ENCODE results near the gene SLC6A5.

The SLC6A5 gene

DNA sequence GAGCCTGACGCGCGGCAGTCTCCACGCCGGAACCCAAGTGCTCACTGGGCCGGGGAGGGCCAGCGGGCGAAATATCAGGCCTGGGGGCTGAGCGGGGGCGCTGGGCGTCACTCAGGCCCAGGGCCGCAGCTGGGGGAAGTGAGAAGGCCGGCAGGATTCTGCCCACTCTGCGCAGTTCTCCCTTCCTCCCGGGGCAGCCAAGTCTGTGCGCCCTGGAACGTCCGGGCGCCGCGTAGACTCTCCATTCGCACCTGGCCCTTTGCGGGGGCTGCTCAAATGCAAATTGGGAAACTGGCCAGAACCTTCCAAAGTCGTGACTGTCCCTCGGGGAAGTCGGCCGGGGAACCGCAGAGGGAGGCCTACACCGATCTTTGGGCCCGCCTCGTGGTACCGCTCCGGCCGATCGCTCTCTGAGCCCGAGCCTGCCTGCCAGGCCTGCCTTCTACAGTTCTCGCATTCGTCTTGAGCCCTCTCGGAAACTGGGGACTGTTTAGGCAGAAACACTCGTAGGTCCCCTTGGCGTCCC is 2.2 kb upstream of the SLC6A5 start:
- no peak for DNase-seq

DNA sequence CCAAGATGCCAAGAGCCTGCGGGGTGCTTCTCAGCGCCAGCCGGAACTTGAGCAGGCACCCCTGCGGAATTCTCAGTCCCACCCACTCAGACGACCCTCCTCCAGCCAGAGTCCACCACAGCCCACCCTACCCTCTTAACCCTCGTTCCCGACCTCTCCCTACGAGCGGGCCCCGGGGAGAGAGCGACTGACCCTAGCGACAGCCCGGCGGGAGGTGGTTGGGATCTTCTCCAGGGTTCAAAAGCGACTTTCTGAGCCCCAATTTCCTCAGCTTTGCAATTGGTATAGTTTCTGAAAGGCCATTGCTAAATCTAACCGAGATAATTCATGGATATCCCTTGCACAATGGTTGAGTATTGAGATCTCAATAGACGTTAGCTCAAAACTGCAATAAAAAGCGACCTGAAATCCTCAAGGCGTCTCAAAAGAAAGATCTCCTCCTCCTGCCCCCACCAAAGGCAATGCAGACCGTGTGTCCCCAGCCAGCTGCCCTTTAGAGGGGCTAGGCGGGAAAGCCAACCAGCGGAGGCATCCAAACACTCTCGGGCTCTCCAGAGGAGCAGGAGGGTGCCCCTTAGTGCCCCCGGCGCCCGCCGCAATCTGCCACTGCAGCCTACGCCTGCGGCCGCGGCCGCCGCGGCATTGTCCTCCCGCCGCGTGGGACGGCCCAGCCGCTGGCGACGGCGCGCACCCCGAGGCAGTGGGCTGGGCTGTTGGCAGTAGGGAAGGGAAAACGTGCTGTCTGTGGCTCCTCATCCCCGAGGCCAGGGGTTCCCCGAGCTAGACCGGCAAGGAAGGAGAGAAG is 1.5 kb upstream of the SLC6A5 start:
- DNase-seq: no peak

DNA sequence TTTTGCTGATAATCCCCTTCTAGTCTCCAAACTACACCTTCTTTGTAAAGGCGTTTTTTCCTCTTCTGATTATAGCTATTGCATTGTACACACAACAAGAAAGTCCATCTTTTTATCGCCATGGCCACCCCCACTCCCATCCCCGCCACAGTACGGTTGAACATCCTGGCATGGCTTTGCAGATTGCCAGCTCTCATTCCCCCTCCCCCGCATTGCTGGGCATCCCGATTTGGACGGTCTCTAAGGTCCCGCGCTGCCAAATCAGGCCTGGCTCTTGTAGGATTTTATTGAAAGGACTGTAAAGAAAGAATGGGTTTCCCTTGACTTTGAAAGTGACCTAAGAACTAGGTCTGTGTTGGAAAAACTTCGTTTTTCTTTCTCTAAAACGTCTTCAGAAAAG is 916 bp upstream of the SLC6A5 start:
- DNase-seq: no peak

DNA sequence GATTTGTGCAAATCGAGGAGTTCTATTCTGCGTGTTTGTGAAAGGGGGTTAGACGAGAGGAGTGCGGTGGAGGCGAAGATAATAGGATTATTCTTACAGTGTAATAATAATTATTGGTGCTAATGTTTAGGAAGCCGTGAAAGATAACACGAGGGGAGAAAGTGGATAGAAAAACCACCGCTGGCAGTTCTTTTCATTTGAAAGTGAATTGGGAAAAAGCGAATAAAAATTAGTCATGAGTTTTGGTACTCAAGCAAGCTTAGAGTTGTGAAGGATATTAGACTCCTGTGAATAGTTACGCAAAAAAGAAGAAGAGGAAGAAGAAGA is 575 bp downstream of the SLC6A5 start:
- no peak for DNase-seq

DNA sequence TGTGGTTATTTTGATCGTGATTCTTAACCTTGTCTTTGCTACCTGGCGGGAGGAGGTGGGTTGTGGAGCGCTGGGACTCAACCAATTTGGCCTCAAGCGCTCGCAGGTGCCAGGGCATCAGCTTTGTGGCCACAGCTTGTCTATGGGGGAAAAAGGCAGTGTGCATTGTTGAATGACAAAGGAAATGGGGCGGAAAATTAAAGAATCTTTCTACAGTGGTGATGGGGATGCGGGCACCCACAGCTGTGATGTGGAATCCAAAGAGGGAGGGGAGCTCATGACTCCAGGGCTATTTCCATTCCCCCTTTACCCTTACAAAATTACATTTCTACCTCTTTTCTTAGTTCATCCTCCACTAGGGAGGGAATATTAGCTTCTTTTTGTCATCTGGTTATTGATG is 1.1 kb downstream of the SLC6A5 start:
- no peak for DNase-seq

DNA sequence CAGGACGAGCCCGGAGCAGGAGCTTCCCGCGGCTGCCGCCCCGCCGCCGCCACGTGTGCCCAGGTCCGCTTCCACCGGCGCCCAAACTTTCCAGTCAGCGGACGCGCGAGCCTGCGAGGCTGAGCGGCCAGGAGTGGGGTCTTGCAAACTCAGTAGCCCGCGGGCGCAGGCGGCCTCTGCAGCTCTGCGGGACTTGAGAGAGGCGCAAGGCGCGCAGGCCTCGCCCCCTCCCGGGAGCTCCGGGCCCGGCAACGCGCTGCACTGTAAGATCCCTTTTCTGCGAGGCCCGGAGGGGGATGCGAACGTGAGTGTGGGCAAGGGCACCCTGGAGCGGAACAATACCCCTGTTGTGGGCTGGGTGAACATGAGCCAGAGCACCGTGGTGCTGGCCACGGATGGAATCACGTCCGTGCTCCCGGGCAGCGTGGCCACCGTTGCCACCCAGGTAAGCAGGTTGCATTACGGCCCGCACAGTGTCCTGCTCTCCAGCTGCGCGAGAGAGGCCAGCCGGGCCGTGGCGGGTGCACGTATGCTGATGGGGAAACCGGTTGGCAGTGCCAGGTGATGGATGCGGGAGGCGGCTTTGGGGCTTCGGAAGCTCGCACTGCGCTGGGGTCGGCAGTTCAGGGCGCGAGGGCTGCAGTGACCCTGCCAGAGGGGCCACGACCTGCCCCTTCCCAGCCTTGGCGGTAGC is 2.0 kb downstream of the SLC6A5 start:
- no peak for DNase-seq

DNA sequence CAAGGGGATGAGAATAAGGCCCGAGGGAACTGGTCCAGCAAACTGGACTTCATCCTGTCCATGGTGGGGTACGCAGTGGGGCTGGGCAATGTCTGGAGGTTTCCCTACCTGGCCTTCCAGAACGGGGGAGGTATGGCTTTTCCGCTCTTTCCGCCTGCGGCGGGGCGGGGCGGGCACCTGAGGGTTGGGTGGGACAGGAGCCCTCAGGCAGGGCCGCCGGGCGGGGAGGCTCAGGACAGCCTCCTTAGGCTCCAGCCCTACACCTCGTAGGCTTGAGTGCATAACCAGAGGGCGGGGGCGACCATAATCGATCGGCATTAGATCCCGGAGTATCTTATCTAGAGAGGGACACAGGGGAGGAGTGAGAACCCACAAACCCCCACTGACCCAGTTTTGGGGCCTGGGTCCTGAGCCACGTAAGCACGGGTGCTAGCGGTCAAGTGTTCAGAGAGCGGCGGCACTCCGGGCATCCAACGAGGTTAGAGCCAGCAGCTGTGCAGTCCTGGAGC is 4.9 kb downstream of the SLC6A5 start:
- no peak for DNase-seq

DNA sequence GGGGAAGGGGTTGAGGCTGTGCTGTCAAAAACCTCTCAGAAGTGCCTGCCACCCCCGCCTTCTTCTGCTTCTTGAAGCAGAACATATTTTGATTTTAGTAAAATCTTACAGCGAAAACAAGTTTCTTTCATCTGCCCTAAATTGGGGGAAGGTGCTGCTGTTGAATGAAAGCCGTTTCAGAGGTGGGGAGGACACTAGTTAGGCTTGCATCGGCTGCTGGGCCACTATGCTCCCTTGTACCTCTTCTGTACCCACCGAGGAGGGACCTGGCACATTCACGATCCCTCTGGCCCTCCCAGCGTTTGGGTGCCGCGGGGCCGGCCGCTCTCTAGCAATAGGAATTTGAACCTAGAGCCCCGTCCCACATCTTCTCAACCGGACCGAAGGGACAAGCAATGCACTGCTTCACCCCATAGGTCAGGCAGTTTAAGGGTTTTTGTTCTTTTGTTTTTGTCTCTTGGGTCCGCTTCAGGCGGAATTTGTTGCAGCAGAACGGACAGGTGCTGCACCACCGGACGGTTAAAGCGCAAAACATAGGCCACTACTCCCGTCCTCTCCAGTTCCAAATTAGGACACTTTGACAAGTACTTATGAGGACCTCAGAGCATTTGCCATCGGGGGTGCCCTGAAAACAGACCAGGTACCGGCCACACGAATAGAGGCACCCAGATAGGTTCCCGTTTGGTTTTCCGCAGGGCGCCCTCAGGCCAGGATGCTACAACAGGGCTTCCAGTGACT is 5.6 kb downstream of the SLC6A5 start:
- no peak for DNase-seq

DNA sequence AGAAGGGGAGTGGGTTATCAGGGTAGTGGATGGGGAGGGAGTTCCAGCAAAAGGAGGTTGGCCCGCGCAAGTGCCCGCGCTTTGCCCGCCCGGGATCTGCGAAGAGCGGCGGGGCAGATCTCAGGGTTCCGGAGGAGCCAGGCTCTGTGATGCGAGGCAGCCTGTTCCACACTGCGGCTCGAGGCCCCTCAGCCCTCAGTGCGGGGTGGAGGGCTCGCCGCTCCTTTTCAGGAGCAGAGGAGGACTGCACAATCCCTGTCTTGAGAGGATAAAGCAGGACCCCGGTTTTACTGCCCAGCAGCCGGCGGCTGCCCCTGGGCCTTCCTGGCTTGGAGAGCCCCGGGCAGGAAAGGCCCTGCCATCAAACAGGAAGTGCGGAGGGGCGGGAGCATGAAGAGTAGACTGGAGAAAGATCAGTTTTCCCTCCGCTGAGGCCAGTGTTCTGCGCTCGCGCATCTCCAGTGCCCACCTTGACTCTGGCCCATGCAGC is 6.2 kb downstream of the SLC6A5 start:
- no peak for DNase-seq

DNA sequence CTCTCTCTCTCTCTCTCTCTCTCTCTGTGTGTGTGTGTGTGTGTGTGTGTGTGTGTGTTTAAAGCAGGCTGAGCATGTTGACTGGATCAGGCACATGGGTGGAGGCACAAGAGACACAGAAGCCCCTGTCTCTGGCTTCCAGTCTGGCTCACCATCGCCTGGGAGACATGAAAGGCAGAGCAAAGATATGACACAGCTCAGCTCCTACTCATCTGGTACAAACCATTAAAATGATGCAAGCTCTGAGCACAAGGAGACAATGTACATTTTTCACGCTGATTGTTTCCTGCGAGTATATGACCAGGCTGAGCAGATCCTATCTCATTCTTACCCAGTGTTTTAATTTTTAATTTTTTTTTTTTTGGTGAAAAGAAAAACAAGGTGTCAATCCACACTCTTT is 9.5 kb downstream of the SLC6A5 start:
- DNase-seq: no peak

DNA sequence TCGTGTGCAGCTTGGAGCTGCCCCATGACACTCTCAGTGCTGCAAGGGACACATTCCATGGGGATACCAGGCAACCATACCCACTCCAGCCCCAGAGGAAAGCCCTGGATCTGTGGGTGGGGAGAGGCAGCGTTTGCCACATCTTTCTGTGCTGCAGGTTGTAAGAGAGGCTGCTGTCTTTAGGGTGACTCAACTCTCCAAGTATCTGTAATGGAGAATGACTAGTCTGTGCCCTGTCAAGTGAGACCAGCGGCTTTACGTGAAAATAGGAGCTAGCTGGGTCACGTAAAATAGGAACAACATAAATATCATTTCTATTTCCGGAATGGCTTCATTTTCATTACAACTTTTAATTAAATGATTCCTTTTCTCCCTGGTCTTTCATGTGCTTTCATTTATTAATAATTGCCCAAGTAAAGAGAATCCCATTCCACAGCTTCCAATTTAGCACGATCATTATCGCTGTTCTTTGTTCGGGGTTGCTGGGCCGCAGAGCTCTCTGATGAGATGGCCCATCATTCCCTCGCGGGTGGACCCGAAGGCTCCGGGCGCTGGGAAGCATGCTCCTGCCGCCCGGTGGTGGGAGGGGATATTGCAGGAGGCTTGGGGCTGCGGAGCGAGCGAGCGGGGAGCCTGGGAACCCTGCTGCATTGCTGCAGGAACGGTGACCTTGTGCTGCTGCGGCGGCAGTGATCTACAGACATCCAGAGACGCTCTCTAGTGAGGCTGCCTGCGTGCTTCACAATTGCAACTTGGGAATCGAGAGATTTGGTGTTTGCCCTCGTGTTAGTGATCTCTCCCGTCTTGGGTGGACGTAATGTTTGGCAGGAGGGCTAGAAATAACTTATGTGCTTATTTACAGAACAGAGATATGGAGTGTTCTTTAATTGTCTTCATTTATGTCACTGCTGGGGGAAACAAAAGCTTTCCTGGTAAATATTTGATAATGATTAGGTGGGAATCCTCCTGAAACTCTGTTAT is 10.6 kb downstream of the SLC6A5 start:
- peak; percentile 64 for DNase-seq

DNA sequence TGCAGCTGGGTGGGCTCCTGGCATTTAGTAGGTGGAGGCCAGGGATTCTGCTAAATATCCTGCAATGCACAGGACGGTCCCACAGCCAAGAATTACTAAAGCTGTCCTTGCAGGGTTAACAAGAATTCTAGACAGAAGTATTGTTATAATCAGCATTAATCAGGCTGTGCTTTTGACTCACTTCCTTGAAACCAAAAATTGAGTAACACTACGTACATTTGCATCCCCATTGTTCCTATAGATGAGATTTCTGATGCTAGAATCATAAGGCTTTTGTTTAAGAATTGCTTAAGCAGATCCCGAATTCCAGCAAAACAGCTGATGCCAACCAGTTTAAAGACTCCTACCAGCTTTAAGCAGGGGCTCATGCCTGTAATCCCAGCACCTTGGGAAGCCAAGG is 11.4 kb downstream of the SLC6A5 start:
- no peak for DNase-seq

DNA sequence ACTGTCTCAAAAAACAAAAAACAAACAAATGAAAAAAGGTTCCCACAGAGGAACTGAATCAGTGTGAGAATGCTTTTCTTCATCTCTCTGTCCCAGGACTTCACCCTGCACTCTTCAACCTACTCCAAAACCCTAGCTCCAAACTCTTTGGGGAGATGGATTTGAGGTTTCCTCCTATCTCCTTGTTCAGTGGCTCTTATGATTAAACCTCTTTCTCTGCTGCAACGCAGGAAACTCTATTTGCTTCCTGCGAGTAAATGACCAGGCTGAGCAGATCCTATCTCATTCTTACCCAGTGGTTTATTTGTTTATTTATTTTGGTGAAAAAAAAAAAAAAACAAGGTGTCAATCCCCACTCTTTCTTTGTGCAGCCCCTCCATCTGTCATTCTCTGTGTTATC is 12.0 kb downstream of the SLC6A5 start:
- DNase-seq: no peak

DNA sequence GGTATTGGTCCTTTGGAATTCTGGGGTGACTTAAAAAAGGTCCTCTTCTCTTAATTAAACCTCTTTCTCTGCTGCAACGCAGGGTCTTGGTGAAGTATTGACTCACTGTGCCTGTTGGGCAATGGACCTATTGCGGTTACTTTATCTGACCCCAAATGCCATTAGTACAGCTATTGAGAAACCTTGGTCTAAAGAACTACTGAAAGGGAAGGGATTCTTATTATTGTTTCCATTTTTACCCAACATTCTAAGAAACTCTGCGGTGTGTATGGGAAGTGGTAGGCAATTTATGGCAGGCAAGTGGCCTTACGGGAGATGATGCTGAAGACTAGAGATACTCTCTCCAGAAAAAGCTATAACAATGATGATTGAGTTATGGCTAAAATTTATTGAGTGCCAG is 12.5 kb downstream of the SLC6A5 start:
- no peak for DNase-seq

DNA sequence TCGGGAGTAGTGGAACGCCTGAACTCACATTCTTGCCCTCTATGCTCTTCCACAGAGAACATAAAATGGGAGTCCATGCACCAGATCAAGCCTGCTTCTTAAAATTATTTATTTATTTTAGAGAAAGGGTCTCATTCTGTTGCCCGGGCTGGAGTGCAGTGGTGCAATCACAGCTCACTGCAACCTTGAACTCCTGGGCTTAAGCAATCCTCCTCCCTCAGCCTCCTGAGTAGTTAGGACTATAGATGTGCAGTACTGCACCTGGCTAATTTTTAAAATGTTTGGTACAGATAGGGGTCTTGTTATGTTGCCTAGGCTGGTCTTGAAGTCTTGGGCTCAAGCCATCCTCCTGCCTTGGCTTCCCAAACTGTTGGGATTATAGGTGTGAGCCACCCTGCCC is 13.0 kb downstream of the SLC6A5 start:
- no peak for DNase-seq

DNA sequence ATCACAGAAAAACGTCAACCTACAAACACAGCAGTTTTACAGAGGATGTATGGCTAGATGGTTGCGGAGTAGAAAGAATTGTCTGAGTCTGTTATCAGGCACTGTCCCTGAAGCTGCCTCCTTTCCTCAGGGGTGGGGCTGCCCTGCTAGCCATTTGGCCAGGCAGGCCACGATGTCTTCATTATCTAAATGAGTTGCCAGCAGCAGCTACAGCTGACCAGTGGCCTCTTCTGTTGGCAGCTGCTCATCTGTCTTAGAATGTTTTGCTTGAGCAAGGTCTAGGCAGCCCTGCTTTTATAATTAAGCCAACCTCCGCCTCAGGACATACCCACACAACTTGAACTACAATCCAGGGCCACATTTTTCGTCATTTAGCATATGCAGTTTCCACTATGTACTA is 17.5 kb downstream of the SLC6A5 start:
- DNase-seq: no peak

DNA sequence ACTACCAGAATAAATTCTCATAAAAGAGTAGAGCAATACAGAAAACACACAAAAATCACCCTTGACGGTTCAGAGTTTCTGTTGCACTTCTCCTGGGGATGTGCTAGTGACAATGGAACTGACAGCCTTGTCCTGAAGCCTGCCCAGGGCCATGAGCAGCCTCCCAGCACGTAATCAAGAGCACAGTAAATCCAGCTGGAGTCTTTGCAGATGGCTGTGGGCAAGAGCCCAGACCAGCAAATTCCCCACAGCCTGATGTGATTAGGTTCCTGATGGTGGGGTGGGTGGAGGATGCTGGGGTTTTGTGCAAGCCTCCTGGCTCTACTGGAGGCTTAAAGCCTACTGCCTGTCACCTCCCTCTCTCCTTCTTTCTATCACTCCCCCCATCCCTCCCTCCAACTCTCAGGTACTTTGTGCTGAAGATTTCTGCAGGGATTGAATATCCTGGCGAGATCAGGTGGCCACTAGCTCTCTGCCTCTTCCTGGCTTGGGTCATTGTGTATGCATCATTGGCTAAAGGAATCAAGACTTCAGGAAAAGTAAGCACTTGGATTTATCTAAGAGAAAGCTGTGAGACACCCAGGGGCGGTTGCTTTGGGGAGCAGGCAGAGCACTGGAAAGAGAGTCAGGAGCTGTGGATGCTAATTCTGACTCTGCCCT is 18.1 kb downstream of the SLC6A5 start:
- no peak for DNase-seq

DNA sequence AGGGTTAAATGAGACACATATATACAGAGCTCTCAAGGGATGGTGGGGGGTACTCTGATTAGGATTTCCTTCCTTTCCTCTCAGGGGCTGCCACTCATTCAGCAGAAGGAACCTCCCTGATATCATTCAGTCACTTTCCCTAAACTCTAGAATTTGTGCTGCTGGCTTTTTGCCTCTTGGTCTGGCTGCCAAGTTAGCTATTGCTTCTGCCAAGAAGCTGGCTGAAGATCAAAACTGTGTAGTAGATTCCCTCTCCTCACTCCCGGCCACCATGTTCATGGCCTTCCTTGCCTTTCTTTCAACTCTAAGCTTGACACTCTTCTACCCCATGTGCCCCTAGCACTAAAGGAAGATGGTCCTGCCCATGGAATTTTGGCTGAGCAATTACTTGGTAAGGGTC is 18.7 kb downstream of the SLC6A5 start:
- DNase-seq: no peak

DNA sequence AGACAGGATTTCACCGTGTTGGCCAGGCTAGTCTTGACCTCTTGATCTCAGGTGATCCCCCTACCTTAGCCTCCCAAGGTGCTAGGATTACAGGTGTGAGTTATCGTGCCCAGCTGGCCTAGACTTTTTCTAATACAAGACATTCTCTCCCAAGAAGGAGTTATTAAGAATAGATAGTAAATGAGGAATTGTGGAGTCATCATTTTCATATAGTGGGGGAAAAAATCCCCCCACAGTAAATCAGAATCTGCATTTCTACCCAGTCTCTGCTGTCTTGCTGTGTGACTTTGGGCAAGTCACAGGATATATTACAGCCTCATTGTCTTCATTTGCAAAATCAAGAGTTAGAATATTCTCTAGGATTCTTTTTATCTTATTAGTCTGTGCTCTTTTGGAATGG is 21.6 kb downstream of the SLC6A5 start:
- DNase-seq: no peak

DNA sequence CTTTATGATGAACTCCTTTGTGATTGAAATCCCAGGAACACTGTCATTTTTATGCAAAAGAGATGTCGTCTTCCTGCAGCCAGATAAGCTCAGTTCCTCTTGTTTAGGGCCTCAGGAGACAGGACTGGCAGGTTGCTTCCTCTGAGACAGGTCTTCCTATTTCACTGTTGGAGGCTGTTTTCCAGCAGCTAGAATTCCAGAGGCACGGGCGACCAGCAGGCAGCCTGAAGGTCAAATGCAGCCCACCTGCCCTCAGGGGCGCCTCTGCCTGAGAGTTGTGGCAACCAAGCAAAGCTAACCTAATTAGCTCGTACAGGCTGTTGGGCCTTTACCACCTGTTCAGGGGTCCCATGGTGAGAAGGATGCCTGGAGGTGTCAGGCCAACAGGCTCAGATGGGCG is 22.3 kb downstream of the SLC6A5 start:
- DNase-seq: no peak

DNA sequence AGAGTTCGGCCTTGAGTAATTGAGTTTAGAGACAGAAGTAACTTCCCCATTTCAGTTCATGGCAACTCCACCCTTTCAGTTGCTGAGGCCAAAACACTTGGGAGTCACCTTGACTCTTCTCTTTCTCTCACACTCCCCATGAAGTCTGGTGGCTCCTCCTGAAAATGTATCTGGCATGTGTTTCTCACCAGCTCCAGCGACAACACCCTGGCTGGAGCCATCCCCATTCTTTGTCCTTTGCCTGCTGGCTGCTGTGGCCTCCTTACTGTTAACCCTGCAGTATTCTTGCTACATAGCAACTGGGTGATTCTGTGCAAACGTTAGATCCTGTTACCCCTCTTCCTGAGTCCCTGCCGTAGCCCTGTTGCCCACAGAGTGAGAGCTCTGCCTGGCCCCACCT is 23.8 kb downstream of the SLC6A5 start:
- DNase-seq: no peak

DNA sequence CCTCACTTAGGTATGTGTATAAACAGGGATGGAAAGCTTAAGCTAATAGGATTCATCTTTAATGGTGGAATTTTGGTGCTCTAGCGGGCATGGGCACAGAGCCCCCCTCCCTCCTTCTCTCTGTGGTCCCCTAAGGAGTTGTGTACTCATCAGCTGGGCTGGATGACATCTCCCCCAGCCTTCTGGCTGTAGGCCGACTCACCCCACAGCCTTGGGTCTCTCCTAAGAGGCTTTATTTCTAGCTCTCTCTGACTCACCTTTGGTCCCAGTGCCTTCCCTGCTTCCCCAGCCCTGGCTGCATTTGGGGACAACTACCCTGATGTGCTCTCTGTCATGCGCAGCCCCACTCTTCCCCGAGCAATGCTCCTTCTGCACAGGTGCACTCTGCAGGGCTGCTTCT is 26.9 kb downstream of the SLC6A5 start:
- DNase-seq: no peak
